GM11168 (cell line): ENCODE results near the gene TCP11.

ENCODE experiments used
- in situ Hi-C: fragments of 300-500 bp; cut with MboI; formaldehyde crosslinking; loops from one replicate; pipeline ENCODE4 v1.12.0; 2022; ENCODE audit warnings: low sequenced_read_pairs; ENCODE audit not compliant: unreplicated experiment

The TCP11 gene

GRCh38 chr6:35173427-35174087 lies 32.4 kb upstream of the TCP11 start:
- in situ Hi-C loops, result no loop called here

- in situ Hi-C loops, result no loop called here
These were observed 31.9 kb upstream of the TCP11 start for GRCh38 chr6:35173044-35173426.

- in situ Hi-C loops, result no loop called here
These were observed 29.8 kb upstream of the TCP11 start for GRCh38 chr6:35170891-35171290.

- in situ Hi-C loops, result no loop called here
These were observed 29.0 kb upstream of the TCP11 start for GRCh38 chr6:35170166-35170565.

- in situ Hi-C loops, result no loop called here
These were observed 27.3 kb upstream of the TCP11 start for GRCh38 chr6:35168461-35168861.

GRCh38 chr6:35167505-35167904 lies 26.4 kb upstream of the TCP11 start:
- in situ Hi-C loops, result no loop called here

- in situ Hi-C loops, result no loop called here
These were observed 25.4 kb upstream of the TCP11 start for GRCh38 chr6:35166520-35166919.

- in situ Hi-C loops, result no loop called here
These were observed 25.0 kb upstream of the TCP11 start for GRCh38 chr6:35166116-35166515.

GRCh38 chr6:35165630-35166071 lies 24.5 kb upstream of the TCP11 start:
- in situ Hi-C loops, result no loop called here

- in situ Hi-C loops, result no loop called here
These were observed 23.7 kb upstream of the TCP11 start for GRCh38 chr6:35164868-35165267.

- in situ Hi-C loops, result no loop called here
These were observed 23.1 kb upstream of the TCP11 start for GRCh38 chr6:35164277-35164676.

- in situ Hi-C loops, result no loop called here
These were observed 22.7 kb upstream of the TCP11 start for GRCh38 chr6:35163836-35164235.

GRCh38 chr6:35161776-35162607 lies 20.9 kb upstream of the TCP11 start:
- in situ Hi-C loops, result no loop called here

- in situ Hi-C loops, result no loop called here
These were observed 20.1 kb upstream of the TCP11 start for GRCh38 chr6:35161266-35161665.

- in situ Hi-C loops, result no loop called here
These were observed 19.5 kb upstream of the TCP11 start for GRCh38 chr6:35160642-35161041.

- in situ Hi-C loops, result loop anchor here (10.0 kb wide), 1 partner anchor 46 kb away; no protein-coding TSS in a partner anchor
These were observed 17.4 kb upstream of the TCP11 start for GRCh38 chr6:35158520-35158919.

GRCh38 chr6:35154947-35155346 lies 13.8 kb upstream of the TCP11 start:
- in situ Hi-C loops, result loop anchor here (10.0 kb wide), 1 partner anchor 50 kb away; no protein-coding TSS in a partner anchor

- in situ Hi-C loops, result loop anchor here (10.0 kb wide), 1 partner anchor 51 kb away; no protein-coding TSS in a partner anchor
These were observed 13.1 kb upstream of the TCP11 start for GRCh38 chr6:35154262-35154661.

- in situ Hi-C loops, result loop anchor here (10.0 kb wide), 1 partner anchor 53 kb away; no protein-coding TSS in a partner anchor
These were observed 11.0 kb upstream of the TCP11 start for GRCh38 chr6:35152067-35152707.

GRCh38 chr6:35151466-35151865 lies 10.3 kb upstream of the TCP11 start:
- in situ Hi-C loops, result loop anchor here (10.0 kb wide), 1 partner anchor 53 kb away; no protein-coding TSS in a partner anchor
